PC-9 (cell line): ENCODE results near the gene GSPT1.

ENCODE experiments used
- CTCF ChIP-seq: fragments of 200-600 bp; sonication (generic); conservative IDR thresholded peaks from 2 replicates; pipeline ENCODE4 v1.6.1; 2017; ENCODE audit warnings: mixed run types, antibody characterized with exemption, mild to moderate bottlenecking, moderate library complexity
- EZH2 ChIP-seq: fragments of 200-600 bp; sonication (generic); IDR thresholded peaks from 2 replicates; pipeline ENCODE4 v1.8.0; 2017; ENCODE audit warnings: antibody characterized with exemption, low read depth

- TF ChIP-seq CTCF (no peak), EZH2 (no peak)
Measured at GRCh38 chr16:11844499-11844898, 71.3 kb downstream of the GSPT1 start.
